Loucy (cell line): Measurements from ENCODE around the gene FYN.

Experiments used
- H2AFZ ChIP-seq: fragments of 200-600 bp; sonication (generic); 2 replicates; pipeline ENCODE4 v1.6.0; 2016; ENCODE audit warnings: antibody characterized with exemption, mild to moderate bottlenecking, low read length, moderate library complexity
- H3F3A ChIP-seq: fragments of 200-600 bp; 2 replicates; pipeline ENCODE4 v1.6.0; 2016; ENCODE audit warnings: antibody characterized with exemption, low read depth, mild to moderate bottlenecking
- H3K27me3 ChIP-seq: fragments of 200-600 bp; sonication (generic); 2 replicates; pipeline ENCODE4 v1.6.1; 2014; ENCODE audit warnings: low read length, mild to moderate bottlenecking; ENCODE audit not compliant: insufficient read depth, poor library complexity, severe bottlenecking
- H3K36me3 ChIP-seq: fragments of 200-600 bp; sonication (generic); 2 replicates; pipeline ENCODE4 v1.6.1; 2016; ENCODE audit warnings: low read length; ENCODE audit not compliant: insufficient read depth
- H3K4me1 ChIP-seq: fragments of 200-600 bp; sonication (generic); 2 replicates; pipeline ENCODE4 v1.5.1; 2014; ENCODE audit warnings: low read length, mild to moderate bottlenecking; ENCODE audit not compliant: insufficient read depth, poor library complexity, severe bottlenecking
- H3K4me2 ChIP-seq: fragments of 200-600 bp; sonication (generic); 2 replicates; pipeline ENCODE4 v1.6.0; 2014; ENCODE audit warnings: antibody characterized with exemption, low read length, low read depth, mild to moderate bottlenecking; ENCODE audit not compliant: poor library complexity, severe bottlenecking
- H3K4me3 ChIP-seq: fragments of 200-600 bp; sonication (generic); 2 replicates; pipeline ENCODE4 v1.5.1; 2014; ENCODE audit warnings: low read length, mild to moderate bottlenecking, mixed read lengths; ENCODE audit not compliant: poor library complexity, severe bottlenecking
- H3K79me2 ChIP-seq: fragments of 200-600 bp; sonication (generic); 2 replicates; pipeline ENCODE4 v1.6.1; 2014; ENCODE audit warnings: low read length; ENCODE audit not compliant: insufficient read depth
- H3K9ac ChIP-seq: fragments of 200-600 bp; sonication (generic); 2 replicates; pipeline ENCODE4 v1.6.0; 2014; ENCODE audit warnings: mild to moderate bottlenecking, low read depth, low read length, moderate library complexity; ENCODE audit not compliant: poor library complexity, severe bottlenecking
- H3K9me2 ChIP-seq: fragments of 200-600 bp; sonication (generic); replicated peaks from 2 replicates; pipeline ENCODE4 v1.6.1; 2016; ENCODE audit warnings: low read depth, low read length, mixed read lengths
- H3K9me3 ChIP-seq: fragments of 200-600 bp; sonication (generic); 2 replicates; pipeline ENCODE4 v1.6.1; 2014; ENCODE audit warnings: mild to moderate bottlenecking, antibody characterized with exemption, low read length, low read depth; ENCODE audit not compliant: insufficient read depth
- H4K20me1 ChIP-seq: fragments of 200-600 bp; sonication (generic); 2 replicates; pipeline ENCODE4 v1.6.0; 2014; ENCODE audit warnings: antibody characterized with exemption, low read length, mild to moderate bottlenecking; ENCODE audit not compliant: insufficient read depth, poor library complexity, severe bottlenecking
- EZH2phosphoT487 ChIP-seq: fragments of 200-600 bp; IDR thresholded peaks from 2 replicates; pipeline ENCODE4 v1.6.1; 2018; ENCODE audit warnings: antibody characterized with exemption, mild to moderate bottlenecking, moderate library complexity, borderline replicate concordance
- TF ChIP-seq, protein P1 (sequence below): fragments of 200-600 bp; sonication (generic); conservative IDR thresholded peaks from 2 replicates; pipeline ENCODE4 v1.5.1; 2014; ENCODE audit warnings: mild to moderate bottlenecking, antibody characterized with exemption, low read length

FYN gene

DNA sequence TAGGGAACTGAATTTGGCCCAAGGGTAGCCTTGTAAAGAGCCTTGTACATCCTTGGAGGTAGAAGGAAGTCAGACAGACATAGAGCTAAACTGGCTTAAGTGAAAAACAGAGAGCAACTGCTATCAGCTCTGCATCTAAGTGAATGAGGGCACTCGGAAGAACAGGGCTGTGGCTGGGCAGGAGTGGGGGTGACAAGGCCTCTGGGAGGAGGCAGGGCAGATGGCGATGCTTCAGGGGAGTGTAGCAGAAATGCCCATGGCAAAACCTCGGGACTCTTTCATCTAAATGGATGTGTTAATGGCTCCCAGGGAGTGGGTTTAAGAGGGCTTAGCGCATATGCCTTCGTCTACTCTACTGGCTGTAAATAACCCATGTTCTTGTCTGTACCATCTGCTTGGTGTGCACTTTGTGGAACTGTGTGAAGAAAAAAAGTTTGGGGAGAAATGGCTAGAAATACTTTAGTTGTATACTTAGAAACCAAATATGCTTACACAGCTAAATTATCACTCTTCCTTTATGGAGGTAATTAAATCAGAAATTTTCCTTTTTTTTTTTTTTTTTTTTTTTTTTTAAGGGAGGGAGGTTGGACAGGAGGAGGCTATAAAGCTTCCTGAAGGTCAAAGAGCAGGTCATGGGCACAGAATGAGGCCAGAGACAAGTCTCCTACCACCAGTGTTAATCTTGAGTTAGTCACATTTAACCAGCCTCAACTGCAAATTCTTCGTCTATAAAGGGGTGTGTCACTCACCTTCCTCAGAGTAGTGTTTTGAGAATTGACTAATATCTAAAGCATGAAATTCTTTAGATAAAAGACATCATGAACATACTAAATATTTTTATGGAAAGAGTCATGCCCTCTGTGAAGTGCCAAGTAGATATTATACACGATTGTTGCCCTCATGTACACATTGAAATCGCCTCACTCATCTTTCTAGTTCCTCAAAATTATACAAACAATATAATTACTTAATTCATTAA is 60.9 kb downstream of the FYN start:
- peaks cover 19% of the 10 kb centered on the region; the same call in 1 of the 2 replicates for H3K36me3 ChIP-seq
- no peak overlapping the region for H3K4me3 ChIP-seq
- H3K79me2 ChIP-seq = peaks cover 68% of the 10 kb centered on the region
- no peak overlapping the region for H2AFZ ChIP-seq
- no peaks in the 10 kb centered on the region for H3K9me3 ChIP-seq
- H3F3A ChIP-seq = no peaks in the 10 kb centered on the region
- H4K20me1 ChIP-seq = no peaks in the 10 kb centered on the region
- H3K9me2 ChIP-seq = no peaks in the 10 kb centered on the region
- H3K4me1 ChIP-seq = peaks cover 52% of the 10 kb centered on the region
- TF ChIP-seq EZH2phosphoT487 = no peak
- TF ChIP-seq, protein P1, sequence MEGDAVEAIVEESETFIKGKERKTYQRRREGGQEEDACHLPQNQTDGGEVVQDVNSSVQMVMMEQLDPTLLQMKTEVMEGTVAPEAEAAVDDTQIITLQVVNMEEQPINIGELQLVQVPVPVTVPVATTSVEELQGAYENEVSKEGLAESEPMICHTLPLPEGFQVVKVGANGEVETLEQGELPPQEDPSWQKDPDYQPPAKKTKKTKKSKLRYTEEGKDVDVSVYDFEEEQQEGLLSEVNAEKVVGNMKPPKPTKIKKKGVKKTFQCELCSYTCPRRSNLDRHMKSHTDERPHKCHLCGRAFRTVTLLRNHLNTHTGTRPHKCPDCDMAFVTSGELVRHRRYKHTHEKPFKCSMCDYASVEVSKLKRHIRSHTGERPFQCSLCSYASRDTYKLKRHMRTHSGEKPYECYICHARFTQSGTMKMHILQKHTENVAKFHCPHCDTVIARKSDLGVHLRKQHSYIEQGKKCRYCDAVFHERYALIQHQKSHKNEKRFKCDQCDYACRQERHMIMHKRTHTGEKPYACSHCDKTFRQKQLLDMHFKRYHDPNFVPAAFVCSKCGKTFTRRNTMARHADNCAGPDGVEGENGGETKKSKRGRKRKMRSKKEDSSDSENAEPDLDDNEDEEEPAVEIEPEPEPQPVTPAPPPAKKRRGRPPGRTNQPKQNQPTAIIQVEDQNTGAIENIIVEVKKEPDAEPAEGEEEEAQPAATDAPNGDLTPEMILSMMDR = no peak
- no peak overlapping the region for H3K9ac ChIP-seq
- no peak overlapping the region for H3K4me2 ChIP-seq
- H3K27me3 ChIP-seq = no peaks in the 10 kb centered on the region

DNA sequence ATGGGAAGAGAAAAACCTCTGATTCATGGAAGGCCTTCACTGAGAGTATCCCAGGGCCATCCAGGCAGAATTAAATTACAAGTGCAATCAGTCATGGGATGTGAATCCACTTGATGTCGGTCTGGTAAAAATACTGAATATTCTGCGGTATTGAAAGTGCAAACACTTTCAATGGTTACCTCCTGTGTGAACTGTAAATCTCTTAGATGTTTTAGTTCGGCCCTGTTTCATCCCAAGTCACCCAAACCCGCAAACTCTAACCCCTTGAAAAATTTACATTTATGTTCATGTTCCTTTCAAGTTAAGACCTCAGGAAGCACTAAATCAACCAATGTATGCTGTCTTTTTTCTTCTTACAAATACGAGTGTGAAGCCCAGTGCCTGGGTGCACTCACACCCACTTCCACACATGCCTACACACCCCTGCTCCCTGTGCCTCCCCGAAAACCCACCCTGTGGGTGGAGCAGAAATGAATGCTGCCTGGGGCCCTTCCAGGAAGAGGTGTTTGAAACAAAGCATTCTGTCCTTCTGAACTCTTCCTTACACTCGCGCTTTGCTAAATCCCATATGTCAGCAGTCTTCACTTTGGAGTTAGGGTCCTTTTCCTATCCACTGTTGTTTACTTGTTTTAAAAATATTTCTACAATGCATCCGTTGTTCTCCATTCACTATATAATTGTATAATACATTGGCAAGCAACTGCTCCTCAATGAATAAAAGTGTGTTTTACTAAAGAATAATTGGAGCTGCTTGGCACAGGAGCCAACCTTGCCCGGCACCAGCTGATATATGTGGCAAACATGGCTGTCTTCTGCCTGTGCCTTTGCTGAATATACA is 62.7 kb downstream of the FYN start:
- Histone ChIP-seq H3K4me2 (peak overlapping the region; percentile 45), H3K36me3 (peaks cover 15% of the 10 kb centered on the region; the same call in 1 of the 2 replicates), H3K4me3 (peak overlapping the region; percentile 1), H3K27me3 (no peaks in the 10 kb centered on the region), H2AFZ (no peak overlapping the region), H3K9ac (peak overlapping the region; percentile 32), H3K9me3 (no peaks in the 10 kb centered on the region), H3K4me1 (peaks cover 59% of the 10 kb centered on the region), H3K9me2 (no peaks in the 10 kb centered on the region), H4K20me1 (peaks cover under 1% of the 10 kb centered on the region), H3K79me2 (peaks cover 64% of the 10 kb centered on the region), H3F3A (no peaks in the 10 kb centered on the region)
- TF ChIP-seq, protein P1 = no peak
- no peak for TF ChIP-seq EZH2phosphoT487

DNA sequence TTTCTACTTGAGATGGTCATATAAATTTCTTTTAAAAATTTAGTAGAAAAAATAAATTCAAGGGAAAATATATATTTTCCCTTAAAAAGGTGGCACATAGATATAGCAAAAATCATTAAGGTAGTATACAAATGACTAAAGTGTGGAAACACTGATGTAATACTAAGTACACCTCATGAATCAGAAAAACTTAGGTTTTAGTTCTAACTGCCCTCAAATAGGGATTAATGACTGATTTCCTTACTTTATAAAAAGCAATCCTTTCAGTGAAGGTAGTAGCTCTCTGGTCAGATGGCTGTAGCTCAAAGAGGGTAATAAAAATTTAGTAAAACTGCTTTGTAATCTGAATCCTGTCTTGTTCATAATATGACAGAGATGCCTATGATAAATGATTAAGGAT is 63.5 kb downstream of the FYN start:
- H3F3A ChIP-seq = no peaks in the 10 kb centered on the region
- no peak overlapping the region for H3K4me3 ChIP-seq
- H3K36me3 ChIP-seq = peaks cover 15% of the 10 kb centered on the region; the same call in 1 of the 2 replicates
- no peaks in the 10 kb centered on the region for H3K27me3 ChIP-seq
- TF ChIP-seq, protein P1 = no peak
- no peak for TF ChIP-seq EZH2phosphoT487
- H3K9me2 ChIP-seq = no peaks in the 10 kb centered on the region
- H3K79me2 ChIP-seq = peaks cover 67% of the 10 kb centered on the region
- no peak overlapping the region for H2AFZ ChIP-seq
- peaks cover 59% of the 10 kb centered on the region for H3K4me1 ChIP-seq
- H3K9ac ChIP-seq = no peak overlapping the region
- no peaks in the 10 kb centered on the region for H3K9me3 ChIP-seq
- H3K4me2 ChIP-seq = peak overlapping the region; percentile 45
- peaks cover 7% of the 10 kb centered on the region for H4K20me1 ChIP-seq
